ENCODE data around the gene SNRPB2.

GRCh38 chr20:16749573-16749972, 19.7 kb downstream of the SNRPB2 start:
- TF ChIP-seq CTCF (optimal IDR thresholded peaks at IDR 0.05 in 1 of 3, IDR thresholded peaks at IDR 0.05 in 1 of 3, conservative IDR thresholded peaks at IDR 0.05 in 1 of 3; ENCODE audit: extremely low read depth in 1 of 3, insufficient read depth in 2 of 3, low read length in 3 of 3) (no peak), EZH2 (IDR thresholded peaks at IDR 0.05; ENCODE audit: low read length) (no peak)

Data from keratinocyte (primary cell).